ENCODE data around the gene GAGE13.
"Not testable (repeated sequence)": the region's sequence is repeated elsewhere in the genome, so short reads cannot be mapped to it uniquely, and the experiment has no call there.

Gene GAGE13

GRCh38 chrX:49331841-49332240 lies 459 bp downstream of the GAGE13 start:
- not testable (repeated sequence) for H3K4me3 ChIP-seq (ENCODE audit: low read depth in 1 of 2, low read length in 1 of 2); H3K27ac ChIP-seq; H3K27me3 ChIP-seq; H3K4me1 ChIP-seq (ENCODE audit: control insufficient read depth in 1 of 2, insufficient read depth in 1 of 2, low read depth in 1 of 2, low read length in 1 of 2); H3K36me3 ChIP-seq; H3K9me3 ChIP-seq

DNA sequence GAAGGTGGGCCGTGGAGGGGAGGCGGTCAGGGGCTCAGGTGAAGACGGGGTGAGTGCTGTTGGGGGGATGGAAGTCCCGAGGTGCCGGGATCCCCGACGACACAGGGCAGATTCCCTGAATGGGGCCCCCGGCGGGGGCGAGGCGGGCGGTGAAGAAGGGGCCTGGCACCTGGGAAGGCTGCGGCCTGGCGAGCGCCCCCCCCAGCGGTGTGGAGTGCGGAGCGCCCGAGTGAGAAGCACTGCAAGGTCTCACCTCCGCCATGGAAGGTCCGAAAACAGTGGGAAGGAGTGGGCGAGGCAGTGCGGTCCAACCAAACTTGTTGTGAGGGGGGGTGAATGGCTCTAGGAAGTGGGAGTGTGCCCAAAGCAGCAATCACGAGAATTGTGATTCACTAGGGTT lies 10.1 kb downstream of the GAGE13 start:
- H3K27me3 ChIP-seq; H3K27ac ChIP-seq; H3K36me3 ChIP-seq; H3K4me3 ChIP-seq (ENCODE audit: low read depth in 1 of 2, low read length in 1 of 2); H3K4me1 ChIP-seq (ENCODE audit: control insufficient read depth in 1 of 2, insufficient read depth in 1 of 2, low read depth in 1 of 2, low read length in 1 of 2); H3K9me3 ChIP-seq: not testable (repeated sequence)

DNA sequence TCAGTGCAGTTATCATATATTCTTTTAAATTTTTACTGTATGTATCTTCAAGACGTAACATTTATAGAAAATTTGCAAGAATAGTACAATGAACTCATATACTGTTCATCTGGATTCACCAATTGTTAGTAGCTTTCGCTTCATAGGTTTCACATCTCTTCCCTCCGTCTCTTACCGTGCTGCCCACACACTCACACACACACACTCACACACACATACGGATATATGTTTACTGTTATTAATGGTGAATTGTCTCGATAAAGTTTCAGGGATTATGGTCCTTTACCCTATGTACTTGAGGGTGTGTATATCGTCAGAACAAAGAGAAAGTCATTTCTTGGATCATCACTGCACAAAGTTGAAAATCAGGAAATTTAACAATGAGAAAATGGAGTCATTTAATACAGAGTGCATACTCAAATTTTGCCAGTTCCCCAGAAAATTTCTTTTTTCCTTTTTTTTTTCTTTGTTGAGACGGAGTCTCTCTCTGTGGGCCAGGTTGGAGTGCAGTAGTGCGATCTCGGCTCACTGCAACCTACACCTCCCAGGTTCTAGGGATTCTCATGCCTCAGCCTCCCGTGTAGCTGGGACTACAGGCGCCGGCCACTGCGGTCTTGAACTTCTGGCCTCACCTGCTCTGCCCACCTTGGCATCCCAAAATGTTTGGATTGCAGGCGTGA lies 13.3 kb downstream of the GAGE13 start:
- H3K9me3 ChIP-seq; H3K27ac ChIP-seq; H3K27me3 ChIP-seq; H3K4me1 ChIP-seq (ENCODE audit: control insufficient read depth in 1 of 2, insufficient read depth in 1 of 2, low read depth in 1 of 2, low read length in 1 of 2); H3K36me3 ChIP-seq; H3K4me3 ChIP-seq (ENCODE audit: low read depth in 1 of 2, low read length in 1 of 2): not testable (repeated sequence)

DNA sequence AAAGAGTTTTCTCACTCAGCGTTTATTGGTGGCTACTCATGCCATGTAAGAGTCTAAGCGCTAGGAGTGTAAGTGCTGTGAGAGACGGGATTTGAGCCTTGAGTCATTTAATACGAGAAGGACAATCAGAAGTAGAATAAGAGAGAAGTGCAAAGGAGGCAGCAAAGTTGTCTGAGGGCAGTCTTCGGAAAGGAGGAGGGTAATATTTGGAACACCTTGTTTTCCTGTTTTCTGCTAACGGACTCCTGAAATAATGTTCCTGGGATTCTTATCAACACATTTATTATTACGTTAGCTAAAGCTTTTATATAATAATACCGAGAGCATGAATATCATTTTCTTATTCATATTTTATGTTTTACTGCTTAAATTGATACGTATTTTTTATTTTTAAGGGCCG lies 14.0 kb downstream of the GAGE13 start:
- not testable (repeated sequence) for H3K27me3 ChIP-seq; H3K36me3 ChIP-seq; H3K4me3 ChIP-seq (ENCODE audit: low read depth in 1 of 2, low read length in 1 of 2); H3K4me1 ChIP-seq (ENCODE audit: control insufficient read depth in 1 of 2, insufficient read depth in 1 of 2, low read depth in 1 of 2, low read length in 1 of 2); H3K27ac ChIP-seq; H3K9me3 ChIP-seq

- H3K27me3 ChIP-seq; H3K27ac ChIP-seq; H3K4me3 ChIP-seq (ENCODE audit: low read depth in 1 of 2, low read length in 1 of 2); H3K36me3 ChIP-seq; H3K9me3 ChIP-seq; H3K4me1 ChIP-seq (ENCODE audit: control insufficient read depth in 1 of 2, insufficient read depth in 1 of 2, low read depth in 1 of 2, low read length in 1 of 2): not testable (repeated sequence)
Observed at GRCh38 chrX:49346150-49346549, 14.8 kb downstream of the GAGE13 start.
